Measurements from ENCODE around the gene RAB1A.

GRCh38 chr2:65153515-65153914, 23.6 kb upstream of the RAB1A start:
- TF ChIP-seq EP300 (IDR thresholded peaks at IDR 0.05) (no peak), CTCF (IDR thresholded peaks at IDR 0.05) (no peak)

Measured in sigmoid colon (tissue), 4 donors.